Nephron progenitor cell (in vitro differentiated cells): ENCODE results near the gene PNMT.

Experiments
- DNase-seq: peaks from one replicate; pipeline ENCODE4 v3.0.0; 2021
- H3K27ac Mint-ChIP-seq: 2 replicates; pipeline ENCODE4 v1.8.0; 2021; ENCODE audit warnings: mild to moderate bottlenecking, moderate library complexity, mixed read lengths
- H3K27me3 Mint-ChIP-seq: 2 replicates; pipeline ENCODE4 v1.8.0; 2021; ENCODE audit warnings: mild to moderate bottlenecking, low read depth, mixed read lengths; ENCODE audit not compliant: poor library complexity
- H3K36me3 Mint-ChIP-seq: 2 replicates; pipeline ENCODE4 v1.8.0; 2021; ENCODE audit warnings: low read depth, mixed read lengths
- H3K4me1 Mint-ChIP-seq: 2 replicates; pipeline ENCODE4 v1.8.0; 2021; ENCODE audit warnings: mixed read lengths
- H3K4me3 Mint-ChIP-seq: 2 replicates; pipeline ENCODE4 v1.8.0; 2021; ENCODE audit warnings: mild to moderate bottlenecking, moderate library complexity, mixed read lengths
- H3K9me3 Mint-ChIP-seq: 2 replicates; pipeline ENCODE4 v1.8.0; 2021; ENCODE audit warnings: mild to moderate bottlenecking, moderate library complexity, mixed read lengths
- TF ChIP-seq, protein P1 (sequence below): fragments of 200-600 bp; sonication (generic); IDR thresholded peaks from 2 replicates; pipeline ENCODE4 v1.5.0; 2021; ENCODE audit warnings: antibody characterized with exemption

The PNMT gene, protein sequence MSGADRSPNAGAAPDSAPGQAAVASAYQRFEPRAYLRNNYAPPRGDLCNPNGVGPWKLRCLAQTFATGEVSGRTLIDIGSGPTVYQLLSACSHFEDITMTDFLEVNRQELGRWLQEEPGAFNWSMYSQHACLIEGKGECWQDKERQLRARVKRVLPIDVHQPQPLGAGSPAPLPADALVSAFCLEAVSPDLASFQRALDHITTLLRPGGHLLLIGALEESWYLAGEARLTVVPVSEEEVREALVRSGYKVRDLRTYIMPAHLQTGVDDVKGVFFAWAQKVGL

DNA sequence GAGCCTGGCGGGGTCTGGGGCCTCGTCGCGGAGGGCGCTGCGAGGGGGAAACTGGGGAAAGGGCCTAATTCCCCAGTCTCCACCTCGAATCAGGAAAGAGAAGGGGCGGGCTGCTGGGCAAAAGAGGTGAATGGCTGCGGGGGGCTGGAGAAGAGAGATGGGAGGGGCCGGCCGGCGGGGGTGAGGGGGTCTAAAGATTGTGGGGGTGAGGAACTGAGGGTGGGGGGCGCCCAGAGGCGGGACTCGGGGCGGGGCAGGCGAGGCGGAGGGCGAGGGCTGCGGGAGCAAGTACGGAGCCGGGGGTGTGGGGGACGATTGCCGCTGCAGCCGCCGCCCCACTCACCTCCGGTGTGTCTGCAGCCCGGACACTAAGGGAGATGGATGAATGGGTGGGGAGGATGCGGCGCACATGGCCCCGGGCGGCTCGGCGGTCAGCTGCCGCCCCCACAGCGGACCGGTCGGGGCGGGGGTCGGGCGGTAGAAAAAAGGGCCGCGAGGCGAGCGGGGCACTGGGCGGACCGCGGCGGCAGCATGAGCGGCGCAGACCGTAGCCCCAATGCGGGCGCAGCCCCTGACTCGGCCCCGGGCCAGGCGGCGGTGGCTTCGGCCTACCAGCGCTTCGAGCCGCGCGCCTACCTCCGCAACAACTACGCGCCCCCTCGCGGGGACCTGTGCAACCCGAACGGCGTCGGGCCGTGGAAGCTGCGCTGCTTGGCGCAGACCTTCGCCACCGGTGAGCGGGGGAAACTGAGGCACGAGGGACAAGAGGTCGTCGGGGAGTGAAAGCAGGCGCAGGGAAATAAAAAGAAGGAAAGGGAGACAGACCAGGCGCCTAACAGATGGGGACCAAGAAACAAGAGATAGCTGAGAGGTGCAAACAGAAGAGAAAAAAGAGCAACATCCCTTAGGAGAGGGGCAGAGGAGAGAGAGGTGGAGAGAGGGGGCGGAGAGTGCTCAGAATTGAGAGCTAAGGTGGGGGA lies at the start of gene PNMT:
Gene PNMT, plus strand, starts transcription at position 509 of the 980 bp plus-strand sequence. Its CDS starts 23 bp downstream, at position 532.
- Mint-ChIP-seq H3K27ac (no peak within 1 kb of the TSS), H3K4me3 (peak within 1 kb of the TSS; percentile 59), H3K36me3 (no peaks in the 10 kb centered on the region), H3K4me1 (peaks cover 21% of the 10 kb centered on the region), H3K9me3 (no peaks in the 10 kb centered on the region), H3K27me3 (peaks cover 49% of the 10 kb centered on the region)
- TF ChIP-seq, protein P1, sequence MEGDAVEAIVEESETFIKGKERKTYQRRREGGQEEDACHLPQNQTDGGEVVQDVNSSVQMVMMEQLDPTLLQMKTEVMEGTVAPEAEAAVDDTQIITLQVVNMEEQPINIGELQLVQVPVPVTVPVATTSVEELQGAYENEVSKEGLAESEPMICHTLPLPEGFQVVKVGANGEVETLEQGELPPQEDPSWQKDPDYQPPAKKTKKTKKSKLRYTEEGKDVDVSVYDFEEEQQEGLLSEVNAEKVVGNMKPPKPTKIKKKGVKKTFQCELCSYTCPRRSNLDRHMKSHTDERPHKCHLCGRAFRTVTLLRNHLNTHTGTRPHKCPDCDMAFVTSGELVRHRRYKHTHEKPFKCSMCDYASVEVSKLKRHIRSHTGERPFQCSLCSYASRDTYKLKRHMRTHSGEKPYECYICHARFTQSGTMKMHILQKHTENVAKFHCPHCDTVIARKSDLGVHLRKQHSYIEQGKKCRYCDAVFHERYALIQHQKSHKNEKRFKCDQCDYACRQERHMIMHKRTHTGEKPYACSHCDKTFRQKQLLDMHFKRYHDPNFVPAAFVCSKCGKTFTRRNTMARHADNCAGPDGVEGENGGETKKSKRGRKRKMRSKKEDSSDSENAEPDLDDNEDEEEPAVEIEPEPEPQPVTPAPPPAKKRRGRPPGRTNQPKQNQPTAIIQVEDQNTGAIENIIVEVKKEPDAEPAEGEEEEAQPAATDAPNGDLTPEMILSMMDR: peak; percentile 56
- DNase-seq: peak; percentile 84

GRCh38 chr17:39618956-39619785 lies 49.1 kb upstream of the PNMT start:
- peaks cover 91% of the 10 kb centered on the region for H3K27me3 Mint-ChIP-seq

DNA sequence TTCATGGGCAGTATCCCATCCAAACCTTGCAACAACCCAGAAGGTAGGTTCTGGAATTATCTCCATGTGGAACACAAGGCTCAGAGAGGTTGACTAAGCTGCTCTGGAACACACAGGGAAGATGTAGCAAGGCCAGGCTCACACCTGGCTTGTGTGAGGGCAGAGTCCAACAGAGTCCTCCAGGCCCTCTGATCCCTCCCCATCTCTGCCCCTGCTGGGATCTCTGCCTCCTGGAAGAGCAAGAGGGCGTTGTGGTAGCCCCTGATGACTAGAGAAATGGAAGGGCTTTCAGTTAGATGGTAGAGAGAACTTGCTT lies 48.5 kb upstream of the PNMT start:
- no peaks in the 10 kb centered on the region for H3K4me1 Mint-ChIP-seq
- no peaks in the 10 kb centered on the region for H3K9me3 Mint-ChIP-seq
- no peak for DNase-seq
- H3K4me3 Mint-ChIP-seq: peak overlapping the region; percentile 28
- peaks cover 91% of the 10 kb centered on the region for H3K27me3 Mint-ChIP-seq
- TF ChIP-seq, protein P1: no peak
- no peaks in the 10 kb centered on the region for H3K36me3 Mint-ChIP-seq
- H3K27ac Mint-ChIP-seq: no peak overlapping the region

More at GRCh38 chr17:39618956-39619785, 49.1 kb upstream of the PNMT start:
- no peaks in the 10 kb centered on the region for H3K9me3 Mint-ChIP-seq
- H3K4me3 Mint-ChIP-seq: peak overlapping the region; percentile 28
- no peaks in the 10 kb centered on the region for H3K4me1 Mint-ChIP-seq
- no peaks in the 10 kb centered on the region for H3K36me3 Mint-ChIP-seq
- TF ChIP-seq, protein P1: no peak
- H3K27ac Mint-ChIP-seq: no peak overlapping the region
- DNase-seq: no peak

- H3K27ac Mint-ChIP-seq: no peak overlapping the region
- TF ChIP-seq, protein P1: peak; percentile 100
- H3K9me3 Mint-ChIP-seq: no peaks in the 10 kb centered on the region
- no peak overlapping the region for H3K4me3 Mint-ChIP-seq
- H3K4me1 Mint-ChIP-seq: peaks cover 10% of the 10 kb centered on the region
- peak; percentile 90 for DNase-seq
- no peaks in the 10 kb centered on the region for H3K36me3 Mint-ChIP-seq
- peaks cover 91% of the 10 kb centered on the region for H3K27me3 Mint-ChIP-seq
Measured at GRCh38 chr17:39621523-39622379, 46.5 kb upstream of the PNMT start.

- H3K27me3 Mint-ChIP-seq: peaks cover 89% of the 10 kb centered on the region
- no peak overlapping the region for H3K4me3 Mint-ChIP-seq
- no peak overlapping the region for H3K27ac Mint-ChIP-seq
- H3K9me3 Mint-ChIP-seq: no peaks in the 10 kb centered on the region
- H3K4me1 Mint-ChIP-seq: peaks cover 10% of the 10 kb centered on the region
- DNase-seq: no peak
- TF ChIP-seq, protein P1: no peak
- no peaks in the 10 kb centered on the region for H3K36me3 Mint-ChIP-seq
Measured at GRCh38 chr17:39622380-39623006, 45.8 kb upstream of the PNMT start.
